WTC11 (cell line): ENCODE measurements around the gene ITSN1. TPM values are rescaled to one million over a fixed set of nuclear protein-coding genes. Genes with fewer than 3 reads are reported as not detected.
"Not testable (repeated sequence)": the region's sequence is repeated elsewhere in the genome, so short reads cannot be mapped to it uniquely, and the experiment has no call there.

ENCODE experiments used
- ATAC-seq: fragments of 200-7000 bp; cut with Tn5 transposase; 2 replicates; pipeline ENCODE4 v1.10.0; 2021; ENCODE audit warnings: mild to moderate bottlenecking, moderate library complexity
- CTCF ChIA-PET: fragments of 300-600 bp; sonication (Branson Sonifier 250); formaldehyde crosslinking; loops from one replicate; lab custom pipeline; 2021; ENCODE audit warnings: antibody characterized with exemption; lab: Charles Lee
- POLR2A ChIA-PET: fragments of 350-600 bp; sonication (Branson Sonifier 250); formaldehyde crosslinking; loops from one replicate; lab custom pipeline; 2021; ENCODE audit warnings: antibody characterized with exemption; lab: Charles Lee
- DNase-seq: peaks from one replicate; pipeline ENCODE4 v3.0.0; 2021; ENCODE audit warnings: low spot score
- H3K27ac Mint-ChIP-seq: 2 replicates; pipeline ENCODE4 v1.8.0; 2021; ENCODE audit warnings: mixed read lengths
- H3K27me3 Mint-ChIP-seq: 2 replicates; pipeline ENCODE4 v1.8.0; 2021; ENCODE audit warnings: low read depth, mild to moderate bottlenecking, moderate library complexity, mixed read lengths
- H3K36me3 Mint-ChIP-seq: 2 replicates; pipeline ENCODE4 v1.8.0; 2021; ENCODE audit warnings: mixed read lengths
- H3K4me1 Mint-ChIP-seq: 2 replicates; pipeline ENCODE4 v1.8.0; 2022; ENCODE audit warnings: mixed read lengths
- H3K4me3 Mint-ChIP-seq: 2 replicates; pipeline ENCODE4 v1.8.0; 2021; ENCODE audit warnings: mild to moderate bottlenecking, moderate library complexity, mixed read lengths
- H3K9me3 Mint-ChIP-seq: 2 replicates; pipeline ENCODE4 v1.8.0; 2021; ENCODE audit warnings: mixed read lengths
- ARID4B ChIP-seq: sonication (generic); formaldehyde crosslinking; IDR thresholded peaks from 2 replicates; pipeline ENCODE4 v1.8.0; 2023; ENCODE audit warnings: missing genetic modification reagents, mild to moderate bottlenecking, borderline replicate concordance
- ATF1 ChIP-seq: sonication (generic); formaldehyde crosslinking; IDR thresholded peaks from 2 replicates; pipeline ENCODE4 v1.8.1; 2023; ENCODE audit warnings: mild to moderate bottlenecking, moderate library complexity, missing genetic modification reagents
- CREB1 ChIP-seq: sonication (generic); formaldehyde crosslinking; IDR thresholded peaks from 2 replicates; pipeline ENCODE4 v1.8.0; 2023; ENCODE audit warnings: mild to moderate bottlenecking, missing genetic modification reagents
- ETV6 ChIP-seq: sonication (generic); formaldehyde crosslinking; IDR thresholded peaks from 2 replicates; pipeline ENCODE4 v1.8.1; 2022; ENCODE audit warnings: mild to moderate bottlenecking, missing genetic modification reagents
- FOXK1 ChIP-seq: sonication (generic); formaldehyde crosslinking; IDR thresholded peaks from 2 replicates; pipeline ENCODE4 v1.8.0; 2022; ENCODE audit warnings: mild to moderate bottlenecking, moderate library complexity, missing genetic modification reagents
- GABPB1 ChIP-seq: sonication (generic); formaldehyde crosslinking; IDR thresholded peaks from 2 replicates; pipeline ENCODE4 v1.8.1; 2023; ENCODE audit warnings: mild to moderate bottlenecking, missing genetic modification reagents
- GTF2I ChIP-seq: fragments of 250-450 bp; sonication (Bioruptor Pico); conservative IDR thresholded peaks from 2 replicates; pipeline ENCODE4 v1.4.0; 2021; ENCODE audit warnings: mild to moderate bottlenecking
- JUN ChIP-seq: sonication (generic); formaldehyde crosslinking; IDR thresholded peaks from 2 replicates; pipeline ENCODE4 v1.8.0; 2023; ENCODE audit warnings: mild to moderate bottlenecking, missing genetic modification reagents
- KAT7 ChIP-seq: sonication (generic); formaldehyde crosslinking; IDR thresholded peaks from 2 replicates; pipeline ENCODE4 v1.8.1; 2023; ENCODE audit warnings: missing genetic modification reagents, mild to moderate bottlenecking, borderline replicate concordance
- MXD4 ChIP-seq: fragments of 250-450 bp; sonication (Bioruptor Pico); IDR thresholded peaks from 2 replicates; pipeline ENCODE4 v1.8.0; 2021; ENCODE audit warnings: mild to moderate bottlenecking, moderate library complexity, borderline replicate concordance
- NFATC4 ChIP-seq: fragments of 250-450 bp; sonication (Bioruptor Pico); IDR thresholded peaks from 2 replicates; pipeline ENCODE4 v1.9.0; 2021; ENCODE audit warnings: mild to moderate bottlenecking
- NFE2L1 ChIP-seq: sonication (generic); formaldehyde crosslinking; IDR thresholded peaks from 2 replicates; pipeline ENCODE4 v1.8.1; 2023; ENCODE audit warnings: missing genetic modification reagents
- NFYB ChIP-seq: sonication (generic); formaldehyde crosslinking; conservative IDR thresholded peaks from 2 replicates; pipeline ENCODE4 v1.8.0; 2022; ENCODE audit warnings: low read depth, missing genetic modification reagents
- OVOL2 ChIP-seq: fragments of 250-450 bp; sonication (Bioruptor Pico); IDR thresholded peaks from 2 replicates; pipeline ENCODE4 v1.9.0; 2021; ENCODE audit warnings: mild to moderate bottlenecking, borderline replicate concordance
- SMAD3 ChIP-seq: sonication (generic); formaldehyde crosslinking; IDR thresholded peaks from 2 replicates; pipeline ENCODE4 v1.8.0; 2022; ENCODE audit warnings: missing genetic modification reagents, mild to moderate bottlenecking, borderline replicate concordance
- SMAD4 ChIP-seq: sonication (generic); formaldehyde crosslinking; IDR thresholded peaks from 2 replicates; pipeline ENCODE4 v1.8.0; 2022; ENCODE audit warnings: mild to moderate bottlenecking, missing genetic modification reagents
- SOX15 ChIP-seq: fragments of 250-450 bp; sonication (Bioruptor Pico); IDR thresholded peaks from 2 replicates; pipeline ENCODE4 v1.9.0; 2021; ENCODE audit warnings: mild to moderate bottlenecking
- TP53 ChIP-seq: sonication (generic); formaldehyde crosslinking; IDR thresholded peaks from 2 replicates; pipeline ENCODE4 v1.8.1; 2023; ENCODE audit warnings: mild to moderate bottlenecking, missing genetic modification reagents
- ZBTB21 ChIP-seq: sonication (generic); formaldehyde crosslinking; IDR thresholded peaks from 2 replicates; pipeline ENCODE4 v1.8.1; 2023; ENCODE audit warnings: mild to moderate bottlenecking, missing genetic modification reagents, borderline replicate concordance
- ZNF121 ChIP-seq: sonication (generic); formaldehyde crosslinking; IDR thresholded peaks from 2 replicates; pipeline ENCODE4 v1.8.0; 2023; ENCODE audit warnings: missing genetic modification reagents
- ZNF671 ChIP-seq: fragments of 250-450 bp; sonication (Bioruptor Pico); IDR thresholded peaks from 2 replicates; pipeline ENCODE4 v1.8.0; 2021; ENCODE audit warnings: mild to moderate bottlenecking
- total RNA-seq: library from RNA; stranded (reverse); gene quantifications from 3 replicates; pipeline ENCODE4 v1.2.3, GENCODE V29; 2021
- TF ChIP-seq, protein P1 (sequence below): sonication (generic); formaldehyde crosslinking; IDR thresholded peaks from 2 replicates; pipeline ENCODE4 v1.8.1; 2023; ENCODE audit warnings: mild to moderate bottlenecking, missing genetic modification reagents, moderate library complexity

The ITSN1 gene
- total RNA-seq, 1 experiment from 2014 or later: 69.6 TPM

DNA sequence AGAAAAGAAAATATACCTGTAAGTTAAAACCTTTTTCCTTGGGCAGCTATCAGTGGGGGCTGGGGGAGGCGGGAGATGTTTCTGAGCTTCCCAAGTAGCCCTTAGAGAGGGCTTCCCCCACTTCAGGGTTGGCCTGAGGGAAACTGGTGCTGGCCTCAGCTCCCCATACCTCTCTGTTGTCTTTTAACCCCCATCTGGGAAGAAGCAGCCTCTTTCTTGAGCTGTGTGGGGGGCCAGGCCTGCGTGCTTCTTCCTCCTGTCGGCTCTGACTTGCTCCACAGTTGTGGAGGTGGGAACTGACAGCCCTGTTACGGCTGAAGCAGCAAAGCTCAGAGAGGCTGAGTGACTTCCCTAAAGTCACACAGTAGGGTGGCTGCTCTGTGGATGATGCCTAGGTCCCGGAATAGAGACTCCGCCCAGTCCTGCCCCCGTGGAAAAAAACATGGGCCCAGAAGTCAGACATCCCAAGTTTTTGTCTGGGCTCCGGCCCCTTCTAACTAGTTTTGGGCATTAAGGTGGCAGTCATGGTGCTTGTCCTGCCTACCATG lies 218.1 kb downstream of the ITSN1 start:
- H3K9me3 Mint-ChIP-seq: no peaks in the 10 kb centered on the region

GRCh38 chr21:33861125-33861524 lies 218.8 kb downstream of the ITSN1 start:
- no peak overlapping the region for H3K4me3 Mint-ChIP-seq
- ATAC-seq (no peak), DNase-seq (no peak)
- CTCF ChIA-PET: interaction anchor here (0.7 kb wide), 1 partner anchor 696 kb away, joined by 4 read pairs; no protein-coding TSS in a partner anchor
- TF ChIP-seq, protein P1, sequence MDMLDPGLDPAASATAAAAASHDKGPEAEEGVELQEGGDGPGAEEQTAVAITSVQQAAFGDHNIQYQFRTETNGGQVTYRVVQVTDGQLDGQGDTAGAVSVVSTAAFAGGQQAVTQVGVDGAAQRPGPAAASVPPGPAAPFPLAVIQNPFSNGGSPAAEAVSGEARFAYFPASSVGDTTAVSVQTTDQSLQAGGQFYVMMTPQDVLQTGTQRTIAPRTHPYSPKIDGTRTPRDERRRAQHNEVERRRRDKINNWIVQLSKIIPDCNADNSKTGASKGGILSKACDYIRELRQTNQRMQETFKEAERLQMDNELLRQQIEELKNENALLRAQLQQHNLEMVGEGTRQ (CRISPR knock-in tag): no peak
- TF ChIP-seq GTF2I (CRISPR knock-in tag): no peak
- TF ChIP-seq SOX15 (CRISPR knock-in tag): no peak
- TF ChIP-seq ZBTB21 (CRISPR knock-in tag): no peak
- no peak for TF ChIP-seq NFE2L1 (CRISPR knock-in tag)
- no peak for TF ChIP-seq ARID4B (CRISPR knock-in tag)
- TF ChIP-seq SMAD4 (CRISPR knock-in tag): no peak
- H3K27ac Mint-ChIP-seq: no peak overlapping the region
- POLR2A ChIA-PET: no interaction called here
- H3K27me3 Mint-ChIP-seq: no peaks in the 10 kb centered on the region; the same call in 1 of the 2 replicates
- H3K4me1 Mint-ChIP-seq: peaks cover 21% of the 10 kb centered on the region
- no peaks in the 10 kb centered on the region for H3K36me3 Mint-ChIP-seq
- no peaks in the 10 kb centered on the region for H3K9me3 Mint-ChIP-seq

More for the DNA sequence above, 218.1 kb downstream of the ITSN1 start:
- ATAC-seq (no peak), DNase-seq (no peak)
- H3K4me1 Mint-ChIP-seq: peaks cover 21% of the 10 kb centered on the region
- ChIA-PET CTCF (interaction anchor here (0.7 kb wide), 1 partner anchor 1788 kb away, joined by 3 read pairs; no protein-coding TSS in a partner anchor), POLR2A (no interaction called here)
- H3K27me3 Mint-ChIP-seq: no peaks in the 10 kb centered on the region; the same call in 1 of the 2 replicates
- TF ChIP-seq ZNF671: no peak
- no peak for TF ChIP-seq GABPB1 (CRISPR knock-in tag)
- TF ChIP-seq NFATC4 (CRISPR knock-in tag): no peak
- no peak for TF ChIP-seq OVOL2 (CRISPR knock-in tag)
- TF ChIP-seq ZNF121 (CRISPR knock-in tag): no peak
- TF ChIP-seq FOXK1: no peak
- no peak for TF ChIP-seq JUN
- TF ChIP-seq SMAD3: no peak
- no peak for TF ChIP-seq KAT7 (CRISPR knock-in tag)
- TF ChIP-seq CREB1 (CRISPR knock-in tag): no peak
- no peak for TF ChIP-seq GTF2I (CRISPR knock-in tag)
- TF ChIP-seq ETV6 (CRISPR knock-in tag): no peak
- TF ChIP-seq TP53 (CRISPR knock-in tag): no peak
- no peak for TF ChIP-seq NFYB
- TF ChIP-seq MXD4 (CRISPR knock-in tag): no peak
- no peak for TF ChIP-seq ATF1
- no peaks in the 10 kb centered on the region for H3K36me3 Mint-ChIP-seq
- H3K27ac Mint-ChIP-seq: no peak overlapping the region
- H3K4me3 Mint-ChIP-seq: no peak overlapping the region

DNA sequence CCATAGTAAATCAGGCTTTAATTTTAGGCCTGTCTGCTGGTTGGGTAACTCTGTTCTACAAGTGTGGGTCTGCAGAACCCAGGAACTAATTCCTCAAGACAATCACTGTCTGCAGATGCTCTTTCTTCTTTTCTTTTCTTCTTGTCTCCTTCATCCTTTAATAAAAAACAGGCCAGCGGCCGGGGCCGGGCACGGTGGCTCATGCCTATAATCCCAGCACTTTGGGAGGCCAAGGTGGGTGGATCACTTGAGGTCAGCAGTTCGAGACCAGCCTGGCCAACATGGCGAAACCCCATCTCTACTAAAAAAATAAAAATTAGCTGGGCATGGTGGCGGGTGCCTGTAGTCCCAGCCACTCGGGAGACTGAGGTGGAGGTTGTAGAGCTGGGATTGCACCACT lies 220.9 kb downstream of the ITSN1 start:
- H3K4me3 Mint-ChIP-seq, H3K9me3 Mint-ChIP-seq, ATAC-seq, H3K36me3 Mint-ChIP-seq, H3K27ac Mint-ChIP-seq, DNase-seq, POLR2A ChIA-PET, H3K27me3 Mint-ChIP-seq: not testable (repeated sequence)
- H3K4me1 Mint-ChIP-seq: peaks cover 16% of the 10 kb centered on the region
- CTCF ChIA-PET: interaction anchor here (0.9 to 1.0 kb wide), 2 partner anchors 32 to 39 kb away, joined by 3 to 4 read pairs; no protein-coding TSS in a partner anchor
